Cardiac fibroblast (primary cell): ENCODE measurements around the gene BRD3.
"Not testable (repeated sequence)": the region's sequence is repeated elsewhere in the genome, so short reads cannot be mapped to it uniquely, and the experiment has no call there.

ENCODE experiments used
- DNase-seq, 2 donors: peaks; one replicate each; pipeline versions ENCODE4 v3.0.0 to v3.0.0-alpha.2; 2010; ENCODE audit warnings: low read depth in 2 of 2
- H3K4me3 ChIP-seq, 2 donors: replicated peaks in 1 of 2; 1 replicate in 1 of 2; 2 replicates in 1 of 2; pipeline ENCODE4 v1.5.1; 2011; ENCODE audit warnings: low read depth in 2 of 2, low read length in 2 of 2, mild to moderate bottlenecking in 2 of 2, moderate library complexity in 1 of 2
- CTCF ChIP-seq: IDR thresholded peaks from one replicate; pipeline ENCODE4 v1.5.1; 2011; ENCODE audit warnings: low read depth, mild to moderate bottlenecking, low read length, inconsistent platforms

Gene BRD3

GRCh38 chr9:133991214-133991921 is 76.5 kb downstream of the BRD3 start:
- peak overlapping the region; percentile 67 to 75 for H3K4me3 ChIP-seq
- DNase-seq: peak in 1 of 2 donors; percentile 11
- no peak for TF ChIP-seq CTCF

GRCh38 chr9:133990366-133991213 is 77.2 kb downstream of the BRD3 start:
- no peak for TF ChIP-seq CTCF
- DNase-seq: peak; percentile 70 to 80
- peak overlapping the region; percentile 67 to 75 for H3K4me3 ChIP-seq

- no peak for DNase-seq
- no peak overlapping the region for H3K4me3 ChIP-seq
- TF ChIP-seq CTCF: no peak
Observed at GRCh38 chr9:133989625-133990365, 78.0 kb downstream of the BRD3 start.

- not testable (repeated sequence) for H3K4me3 ChIP-seq, DNase-seq
Observed at GRCh38 chr9:133988771-133989170, 79.1 kb downstream of the BRD3 start.

GRCh38 chr9:133987946-133988665 is 79.7 kb downstream of the BRD3 start:
- no peak for TF ChIP-seq CTCF
- H3K4me3 ChIP-seq: no peak overlapping the region
- DNase-seq: no peak

GRCh38 chr9:133987446-133987788 is 80.4 kb downstream of the BRD3 start:
- no peak overlapping the region for H3K4me3 ChIP-seq
- DNase-seq: no peak
- TF ChIP-seq CTCF: no peak
